ENCODE data around the gene MTFR2.

- TF ChIP-seq CTCF (optimal IDR thresholded peaks at IDR 0.05 in 1 of 3, IDR thresholded peaks at IDR 0.05 in 1 of 3, conservative IDR thresholded peaks at IDR 0.05 in 1 of 3; ENCODE audit: extremely low read depth in 1 of 3, insufficient read depth in 2 of 3, low read length in 3 of 3) (no peak), EZH2 (IDR thresholded peaks at IDR 0.05; ENCODE audit: low read length) (no peak)
These were observed 68.2 kb downstream of the MTFR2 start for GRCh38 chr6:136181861-136182260.

All from keratinocyte (primary cell).